GM12878 (cell line): ENCODE results near the gene STK10. TPM values are rescaled to one million over a fixed set of nuclear protein-coding genes. Genes with fewer than 3 reads are reported as not detected.

Experiments
- ATAC-seq: fragments of 200-7000 bp; cut with Tn5 transposase; 3 replicates; pipeline ENCODE4 v1.9.1; 2020; ENCODE audit warnings: mild to moderate bottlenecking, moderate library complexity
- BruUV-seq: library from RNA; stranded (reverse); fragments of 400-500 nt; replicated peaks from 2 replicates; lab custom pipeline; 2021; lab: Mats Ljungman, UMichigan
- CTCF ChIA-PET: fragments of 300-600 bp; sonication (Branson Sonifier 250); formaldehyde crosslinking; extraction: SDS; loops from one replicate; lab custom pipeline; 2021; ENCODE audit warnings: inconsistent platforms; lab: Yijun Ruan, JAX
- POLR2A ChIA-PET: fragments of 350-600 bp; formaldehyde crosslinking; extraction: SDS; loops from one replicate; lab custom pipeline; 2021; ENCODE audit warnings: inconsistent platforms; lab: Charles Lee
- RAD21 ChIA-PET: fragments of 300-600 bp; sonication (Branson Sonifier 250); formaldehyde crosslinking; loops from one replicate; lab custom pipeline; 2023; ENCODE audit warnings: antibody characterized with exemption; ENCODE audit not compliant: unreplicated experiment; lab: Charles Lee
- SMC1A ChIA-PET: fragments of 300-600 bp; sonication (Branson Sonifier 250); formaldehyde crosslinking; loops from one replicate; lab custom pipeline; 2023; ENCODE audit not compliant: unreplicated experiment, uncharacterized antibody; lab: Charles Lee
- DNase-seq: peaks from one replicate; pipeline ENCODE4 v3.0.0-alpha.2; 2011; ENCODE audit warnings: low read depth, low spot score
- FAIRE-seq: peaks from 3 replicates; lab custom pipeline; 2011; peaks lifted over from hg19 to GRCh38; lab: Jason Lieb, UNC
- H2AFZ ChIP-seq: 2 replicates; pipeline ENCODE4 v1.6.0; 2011; ENCODE audit warnings: low read depth, low read length, control low read depth; ENCODE audit not compliant: control insufficient read depth
- H3K27ac ChIP-seq: 2 replicates; pipeline ENCODE4 v1.5.1; 2011; ENCODE audit warnings: control low read depth; ENCODE audit not compliant: control insufficient read depth, insufficient read depth
- H3K27me3 ChIP-seq, 2 experiments: replicated peaks in 1 of 2; 2 replicates each; pipeline versions ENCODE4 v1.6.0 to v1.6.1; 2011; ENCODE audit warnings: low read length in 1 of 2; ENCODE audit not compliant: control insufficient read depth in 2 of 2, insufficient read depth in 2 of 2
- H3K36me3 ChIP-seq, 2 experiments: 2 replicates each; pipeline ENCODE4 v1.5.1; 2011; ENCODE audit warnings: low read length in 1 of 2; ENCODE audit not compliant: control insufficient read depth in 2 of 2, insufficient read depth in 2 of 2
- H3K4me1 ChIP-seq: 2 replicates; pipeline ENCODE4 v1.6.1; 2011; ENCODE audit warnings: mild to moderate bottlenecking, low read length, moderate library complexity, mixed read lengths; ENCODE audit not compliant: control insufficient read depth, insufficient read depth
- H3K4me2 ChIP-seq: 2 replicates; pipeline ENCODE4 v1.6.0; 2011; ENCODE audit warnings: control low read depth; ENCODE audit not compliant: control insufficient read depth, insufficient read depth
- H3K4me3 ChIP-seq: fragments of 200-600 bp; sonication (generic); 2 replicates; pipeline ENCODE4 v1.5.1; 2016
- H3K79me2 ChIP-seq: 2 replicates; pipeline ENCODE4 v1.6.0; 2011; ENCODE audit warnings: low read length; ENCODE audit not compliant: control insufficient read depth, insufficient read depth
- H3K9ac ChIP-seq: 2 replicates; pipeline ENCODE4 v1.8.0; 2011; ENCODE audit warnings: low read length, control low read depth, mixed read lengths; ENCODE audit not compliant: control insufficient read depth, insufficient read depth
- H3K9me3 ChIP-seq: replicated peaks from 3 replicates; pipeline ENCODE4 v1.5.1; 2011; ENCODE audit warnings: mild to moderate bottlenecking, low read length; ENCODE audit not compliant: control insufficient read depth, insufficient read depth
- H4K20me1 ChIP-seq: 2 replicates; pipeline ENCODE4 v1.6.0; 2011; ENCODE audit not compliant: control insufficient read depth, insufficient read depth
- CEBPB ChIP-seq, 2 experiments: fragments of 150-350 bp in 1 of 2; IDR thresholded peaks; 2 replicates each; pipeline ENCODE4 v1.6.1; 2012 to 2014; ENCODE audit warnings: low read depth in 2 of 2, low read length in 2 of 2, borderline replicate concordance in 1 of 2, inconsistent platforms in 1 of 2
- DPF2 ChIP-seq: fragments of 450-650 bp; IDR thresholded peaks from 2 replicates; pipeline ENCODE4 v1.6.1; 2017; ENCODE audit warnings: mild to moderate bottlenecking
- MEF2B ChIP-seq: fragments of 450-650 bp; IDR thresholded peaks from 2 replicates; pipeline ENCODE4 v1.6.1; 2018; ENCODE audit warnings: mild to moderate bottlenecking, moderate library complexity; ENCODE audit not compliant: partially characterized antibody, poor library complexity, severe bottlenecking
- MXI1 ChIP-seq: fragments of 150-350 bp; IDR thresholded peaks from 2 replicates; pipeline ENCODE4 v1.6.1; 2011; ENCODE audit warnings: low read depth, mild to moderate bottlenecking, inconsistent platforms, low read length, improper control_type of control experiment
- NFXL1 ChIP-seq: fragments of 450-650 bp; IDR thresholded peaks from 2 replicates; pipeline ENCODE4 v1.6.1; 2017; ENCODE audit warnings: antibody characterized with exemption, mild to moderate bottlenecking, borderline replicate concordance
- RB1 ChIP-seq: fragments of 450-650 bp; formaldehyde crosslinking; IDR thresholded peaks from 2 replicates; pipeline ENCODE4 v1.6.1; 2017; ENCODE audit warnings: mild to moderate bottlenecking, borderline replicate concordance
- RELA ChIP-seq: fragments of 450-650 bp; IDR thresholded peaks from 2 replicates; pipeline ENCODE4 v1.8.0; 2014; ENCODE audit warnings: borderline replicate concordance; ENCODE audit not compliant: partially characterized antibody
- RUNX3 ChIP-seq: IDR thresholded peaks from 2 replicates; pipeline ENCODE4 v1.6.1; 2012; ENCODE audit warnings: low read length, inconsistent platforms
- SMC3 ChIP-seq: IDR thresholded peaks from 2 replicates; pipeline ENCODE4 v1.6.1; 2011; ENCODE audit warnings: low read length, improper control_type of control experiment, borderline replicate concordance
- ZNF207 ChIP-seq: fragments of 450-650 bp; IDR thresholded peaks from 2 replicates; pipeline ENCODE4 v1.6.1; 2014; ENCODE audit warnings: antibody characterized with exemption, mild to moderate bottlenecking, borderline replicate concordance
- ZNF274 ChIP-seq: IDR thresholded peaks from one replicate; pipeline ENCODE4 v1.8.0; 2011; ENCODE audit not compliant: insufficient read length, insufficient read depth
- WGBS: methylation state at CpG from one replicate; pipeline ENCODE4 v1.1.6; 2016; ENCODE audit warnings: low lambda C conversion rate; ENCODE audit not compliant: insufficient replicate concordance, insufficient coverage; ENCODE audit errors: missing lambda C conversion rate; 5-methylcytosine and 5-hydroxymethylcytosine counted together
- in situ Hi-C: fragments of 300-500 bp; cut with MboI; formaldehyde crosslinking; loops from 9 replicates; pipeline ENCODE4 v1.14.3; 2018; ENCODE audit warnings: mixed read lengths
- intact Hi-C: fragments of 100-400 bp; cut with micrococcal nuclease; formaldehyde crosslinking; loops from one replicate; pipeline ENCODE4 v1.14.2; 2022; ENCODE audit not compliant: unreplicated experiment
- polyA plus RNA-seq, 11 experiments: library from polyadenylated mRNA; depleted of rRNA in 4 of 11; unstranded in 6 of 11; stranded (reverse) in 5 of 11; fragments of >200 nt; fragmentation: Nextera tagmentation in 4 of 11; fragmentation: Illumina TruSeq in 1 of 11; extraction: Ambion mirVana in 4 of 11; extraction: Trizol in 1 of 11; gene quantifications; 1 replicate in 1 of 11; 2 replicates in 10 of 11; pipeline versions ENCODE4 v1.2.1 to v1.2.3, GENCODE V29; 2011 to 2016; ENCODE audit warnings: inconsistent platforms in 2 of 11, missing spikeins in 2 of 11, low read depth in 1 of 11
- total RNA-seq, 4 experiments: library from RNA; depleted of rRNA in 3 of 4; stranded (reverse); fragments of >200 nt in 3 of 4; fragmentation: Illumina TruSeq in 1 of 4; extraction: Trizol in 1 of 4; gene quantifications; 2 replicates each; pipeline versions ENCODE4 v1.2.1 to v1.2.3, GENCODE V29; 2013 to 2021
- TF ChIP-seq, protein P1 (sequence below): fragments of 450-650 bp; IDR thresholded peaks from 2 replicates; pipeline ENCODE4 v1.6.1; 2018; ENCODE audit warnings: borderline replicate concordance, mild to moderate bottlenecking; ENCODE audit not compliant: partially characterized antibody

STK10 gene
- total and polyA plus RNA-seq, 10 of the 15 experiments (the other 5 are each of a cell fraction or from before 2014, with no cell fraction given) = 14.2 to 96.4 (median 50.6) TPM

GRCh38 chr5:172159016-172159415 lies 29.0 kb downstream of the STK10 start:
- Histone ChIP-seq H3K79me2 (peaks cover 61% of the 10 kb centered on the region), H3K4me1 (peaks cover 34% of the 10 kb centered on the region)

More at GRCh38 chr5:172159016-172159415, 29.0 kb downstream of the STK10 start:
- Histone ChIP-seq H3K27me3 (no peaks in the 10 kb centered on the region), H4K20me1 (peaks cover 11% of the 10 kb centered on the region), H3K9me3 (no peaks in the 10 kb centered on the region; the same call in 2 of the 3 replicates), H3K9ac (no peak overlapping the region), H3K4me2 (no peak overlapping the region), H3K27ac (no peak overlapping the region), H3K36me3 (peaks cover 13 to 17% of the 10 kb centered on the region in 2 experiments), H2AFZ (no peak overlapping the region), H3K4me3 (no peak overlapping the region)
- DNase-seq (no peak), FAIRE-seq (no peak), ATAC-seq (no peak)
- POLR2A ChIA-PET = interaction anchor here (2.6 kb wide), 1 partner anchor 15 kb away, joined by 17 read pairs; no protein-coding TSS in a partner anchor
- TF ChIP-seq RELA (no peak), RB1 (no peak), ZNF207 (no peak), NFXL1 (no peak), ZNF274 (no peak), MEF2B (no peak), SMC3 (no peak), DPF2 (no peak), CEBPB (IDR thresholded peaks at IDR 0.05; ENCODE audit: borderline replicate concordance in 1 of 2, low read depth in 2 of 2, low read length in 2 of 2) (no peak), MXI1 (no peak), RUNX3 (no peak)
- TF ChIP-seq, protein P1, sequence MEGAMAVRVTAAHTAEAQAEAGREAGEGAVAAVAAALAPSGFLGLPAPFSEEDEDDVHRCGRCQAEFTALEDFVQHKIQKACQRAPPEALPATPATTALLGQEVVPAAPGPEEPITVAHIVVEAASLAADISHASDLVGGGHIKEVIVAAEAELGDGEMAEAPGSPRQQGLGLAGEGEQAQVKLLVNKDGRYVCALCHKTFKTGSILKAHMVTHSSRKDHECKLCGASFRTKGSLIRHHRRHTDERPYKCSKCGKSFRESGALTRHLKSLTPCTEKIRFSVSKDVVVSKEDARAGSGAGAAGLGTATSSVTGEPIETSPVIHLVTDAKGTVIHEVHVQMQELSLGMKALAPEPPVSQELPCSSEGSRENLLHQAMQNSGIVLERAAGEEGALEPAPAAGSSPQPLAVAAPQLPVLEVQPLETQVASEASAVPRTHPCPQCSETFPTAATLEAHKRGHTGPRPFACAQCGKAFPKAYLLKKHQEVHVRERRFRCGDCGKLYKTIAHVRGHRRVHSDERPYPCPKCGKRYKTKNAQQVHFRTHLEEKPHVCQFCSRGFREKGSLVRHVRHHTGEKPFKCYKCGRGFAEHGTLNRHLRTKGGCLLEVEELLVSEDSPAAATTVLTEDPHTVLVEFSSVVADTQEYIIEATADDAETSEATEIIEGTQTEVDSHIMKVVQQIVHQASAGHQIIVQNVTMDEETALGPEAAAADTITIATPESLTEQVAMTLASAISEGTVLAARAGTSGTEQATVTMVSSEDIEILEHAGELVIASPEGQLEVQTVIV = no peak
- CTCF ChIA-PET = interaction anchor here (0.8 to 1.4 kb wide), 2 partner anchors 9 to 25 kb away, joined by 3 to 4 read pairs; no protein-coding TSS in a partner anchor
- in situ Hi-C loops (no loop called here), intact Hi-C loops (no loop called here)
- RAD21 ChIA-PET = no interaction called here
- BruUV-seq = no TSS peak
- 74% methylated on average over 8 of the region's 8 CpGs for WGBS
- SMC1A ChIA-PET = interaction anchor here (1.0 to 1.5 kb wide), 2 partner anchors 28 to 31 kb away, joined by 3 to 4 read pairs; no protein-coding TSS in a partner anchor
